T follicular helper cell (primary cell): Measurements from ENCODE around the gene SCAMP4.

Source experiments
- DNase-seq: peaks from one replicate; pipeline ENCODE4 v3.0.0-alpha.2; 2020; ENCODE audit warnings: low read depth

Gene SCAMP4

DNA sequence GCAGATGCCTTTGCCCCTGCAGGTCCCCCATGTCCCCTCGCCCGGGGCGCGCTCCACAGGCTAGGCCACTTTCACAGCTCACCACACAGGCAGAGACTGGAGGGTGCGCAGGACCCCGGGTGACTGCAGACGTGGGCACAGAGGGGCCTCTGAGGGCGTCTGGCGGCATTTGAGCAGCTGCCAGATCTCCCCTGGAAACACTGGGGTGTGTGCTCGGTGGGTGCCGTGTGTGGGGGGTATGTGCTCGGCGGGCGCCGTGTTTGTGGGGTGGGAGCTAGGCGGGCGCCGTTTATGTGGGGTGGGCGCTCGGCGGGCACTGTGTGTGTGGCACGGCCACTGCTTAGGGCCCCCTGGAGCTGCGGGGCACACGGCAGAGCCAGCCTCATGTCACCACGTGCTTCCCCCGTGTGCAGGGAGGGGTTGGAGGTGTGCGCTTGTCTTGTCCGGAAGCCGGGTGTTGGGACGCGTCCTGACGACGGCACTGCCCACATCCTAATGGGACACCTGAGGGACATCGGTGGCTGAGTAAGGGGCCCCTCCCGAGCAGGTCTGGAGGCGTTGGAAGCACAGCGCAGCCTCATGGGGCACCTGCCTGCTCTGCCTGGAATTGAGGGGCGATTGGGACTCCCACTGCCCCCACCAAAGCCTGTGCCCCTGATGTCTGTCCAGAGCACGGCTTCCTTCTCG, 52.5 kb downstream of the SCAMP4 start:
- DNase-seq: no peak

DNA sequence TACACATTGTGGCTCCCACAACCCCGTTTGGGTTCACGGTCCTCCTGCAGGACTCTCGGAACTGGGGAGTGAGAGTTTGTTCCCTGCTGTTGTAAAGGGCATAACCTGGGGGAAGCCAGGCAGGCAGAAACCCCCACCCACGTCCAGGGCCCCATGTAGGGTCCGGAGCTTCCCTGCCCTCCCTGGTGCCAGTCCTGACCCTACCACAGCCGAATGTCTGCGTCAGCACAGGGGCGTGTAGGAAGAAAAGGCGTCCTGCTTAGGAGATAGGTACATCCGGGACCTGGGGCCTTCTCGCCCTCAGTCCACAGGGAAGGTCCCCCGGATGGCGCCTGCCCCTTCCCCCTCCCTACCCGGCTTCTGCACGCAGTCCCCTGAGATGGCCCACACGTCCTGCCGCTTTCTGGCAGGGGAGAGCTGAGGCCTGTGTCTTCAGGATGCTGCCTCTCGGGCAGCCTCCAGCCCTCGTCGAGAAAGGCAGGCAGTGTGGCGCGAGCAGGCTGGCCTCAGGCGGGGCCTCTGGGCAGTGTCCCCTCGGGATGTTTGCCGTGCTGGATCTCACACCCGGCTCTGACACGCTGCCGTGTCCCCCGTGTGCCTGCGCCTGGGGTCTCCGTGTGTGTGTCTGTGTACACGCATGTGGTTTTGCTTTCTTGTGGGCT, 54.9 kb downstream of the SCAMP4 start:
- no peak for DNase-seq

DNA sequence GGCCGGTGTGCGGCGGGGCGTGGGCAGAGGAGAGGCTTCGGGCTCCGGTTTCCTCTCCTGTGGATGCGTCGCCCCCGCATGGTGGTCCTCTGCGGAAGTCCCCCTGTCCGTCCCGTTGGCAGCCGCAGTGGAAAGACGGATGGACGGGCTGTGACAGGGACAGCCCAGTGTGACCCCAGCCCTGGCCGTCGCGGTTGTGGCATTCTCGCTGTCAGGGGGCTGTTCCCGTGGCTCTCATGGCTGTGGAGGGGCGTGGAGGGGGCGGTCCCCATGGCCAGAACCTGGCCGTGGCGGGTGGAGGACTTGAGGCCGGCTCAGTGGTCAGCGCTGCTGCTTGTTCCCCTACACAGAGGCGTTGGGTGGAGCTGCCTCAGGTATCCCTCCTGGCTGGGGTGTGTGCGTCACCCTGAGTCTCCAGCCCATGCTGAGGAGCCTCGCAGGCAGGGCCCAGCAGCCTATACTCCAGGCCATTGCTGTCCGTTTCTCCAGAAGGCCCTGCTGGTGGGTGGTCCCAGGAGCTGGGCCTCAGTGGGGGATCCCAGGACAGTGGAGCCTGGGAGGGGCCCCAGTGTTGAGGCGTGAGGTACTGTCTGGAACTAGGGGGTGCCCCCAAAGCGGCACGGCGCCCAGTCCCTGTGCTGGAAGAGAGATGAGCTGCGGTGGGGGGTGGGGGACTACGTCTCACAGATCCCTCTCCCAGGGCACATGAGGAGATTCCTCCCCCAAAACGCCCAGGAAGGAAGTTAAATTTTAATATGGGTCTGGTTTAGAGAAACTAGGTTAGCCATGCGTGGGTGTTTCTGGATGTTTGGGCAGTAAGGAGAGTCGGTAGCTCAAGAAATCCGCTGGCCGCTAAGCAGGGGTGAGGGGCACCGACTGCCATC, 56.0 kb downstream of the SCAMP4 start:
- no peak for DNase-seq

DNA sequence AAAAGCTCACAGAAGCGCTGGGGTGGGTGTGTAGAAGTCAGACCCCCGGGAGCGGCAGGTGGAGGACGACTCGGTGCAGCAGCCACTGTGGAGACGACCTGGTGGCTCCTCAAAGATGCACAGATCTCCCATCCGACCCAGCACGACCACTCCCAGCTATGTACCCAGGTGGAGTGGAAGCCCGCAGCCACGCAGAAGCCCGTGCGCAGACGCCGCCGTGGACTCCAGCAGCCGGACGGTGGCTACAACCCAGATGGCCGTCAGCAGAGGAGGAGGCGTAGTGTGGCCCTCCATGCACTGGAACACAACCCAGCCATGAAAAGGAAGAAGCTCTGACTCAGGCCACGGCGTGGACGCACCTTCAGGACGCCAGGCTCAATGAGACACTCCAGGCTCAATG, 57.5 kb downstream of the SCAMP4 start:
- DNase-seq: no peak

DNA sequence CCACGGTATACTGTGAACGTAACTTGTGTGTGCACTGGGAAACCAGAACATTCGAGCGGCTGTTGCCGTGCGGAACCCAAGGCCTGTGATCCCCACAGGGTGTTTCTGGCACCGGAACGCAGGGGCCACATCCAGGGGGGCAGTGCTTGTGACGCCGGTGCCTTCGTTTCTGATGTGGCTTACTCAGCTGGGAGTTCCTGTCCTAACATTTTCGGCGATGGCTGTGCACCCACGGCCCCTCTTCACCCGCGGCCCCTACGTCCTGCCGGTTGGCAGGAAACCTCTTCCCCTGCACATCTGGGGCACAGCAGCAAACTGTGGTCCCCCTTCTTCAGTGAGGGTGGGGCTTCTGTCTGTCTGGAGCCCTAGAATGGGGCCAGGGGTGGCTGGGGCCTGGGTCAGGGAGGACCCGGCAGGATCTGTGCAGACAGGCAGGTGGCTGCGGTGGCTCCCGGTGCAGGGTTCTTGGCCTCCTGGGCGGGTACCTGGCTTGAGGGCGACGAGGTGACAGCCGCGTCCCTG, 61.9 kb downstream of the SCAMP4 start:
- DNase-seq: no peak

DNA sequence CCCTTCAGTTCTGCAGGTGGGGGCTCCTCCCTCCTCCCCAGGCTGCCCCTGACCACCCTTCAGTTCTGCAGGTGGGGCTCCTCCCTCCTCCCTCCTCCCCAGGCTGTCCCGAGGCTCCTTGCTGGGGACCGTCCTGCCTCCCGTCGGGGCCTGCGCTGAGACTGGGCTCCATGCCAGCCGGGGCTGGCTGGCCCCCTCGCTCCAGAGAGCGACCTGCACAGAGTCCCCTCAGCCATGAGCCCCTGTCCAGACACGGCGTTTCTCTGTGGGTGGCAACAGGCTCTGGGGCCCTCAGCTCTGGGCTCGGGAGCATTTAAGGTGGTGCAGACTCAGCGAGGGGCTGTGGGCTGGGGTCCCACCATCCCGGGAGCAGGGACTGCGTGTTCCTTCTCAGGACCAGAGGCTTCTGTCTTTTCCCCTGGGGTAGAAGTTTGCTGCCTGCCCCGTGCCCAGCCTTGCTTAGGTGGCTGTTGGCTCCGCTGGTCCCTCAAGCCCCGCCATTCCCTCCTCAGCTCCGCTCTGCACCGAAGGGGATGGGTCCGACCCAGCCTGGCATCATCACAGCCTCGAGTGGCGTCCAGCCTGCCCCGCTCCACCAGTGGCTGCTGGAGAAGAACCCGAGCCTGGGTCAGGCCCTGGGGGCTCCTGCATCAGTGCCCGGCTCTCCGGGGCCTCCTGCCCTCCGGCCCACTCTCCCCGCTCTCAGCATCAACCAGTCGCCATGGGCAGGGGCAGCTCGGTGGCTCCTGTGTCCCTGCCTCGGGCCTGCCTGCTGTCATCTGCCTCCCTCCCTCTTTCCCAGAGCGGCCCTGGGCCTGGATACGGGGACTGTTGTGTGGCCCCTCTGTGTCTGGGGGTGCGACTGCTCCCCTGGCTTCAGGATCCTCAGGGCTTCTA, 63.3 kb downstream of the SCAMP4 start:
- no peak for DNase-seq

DNA sequence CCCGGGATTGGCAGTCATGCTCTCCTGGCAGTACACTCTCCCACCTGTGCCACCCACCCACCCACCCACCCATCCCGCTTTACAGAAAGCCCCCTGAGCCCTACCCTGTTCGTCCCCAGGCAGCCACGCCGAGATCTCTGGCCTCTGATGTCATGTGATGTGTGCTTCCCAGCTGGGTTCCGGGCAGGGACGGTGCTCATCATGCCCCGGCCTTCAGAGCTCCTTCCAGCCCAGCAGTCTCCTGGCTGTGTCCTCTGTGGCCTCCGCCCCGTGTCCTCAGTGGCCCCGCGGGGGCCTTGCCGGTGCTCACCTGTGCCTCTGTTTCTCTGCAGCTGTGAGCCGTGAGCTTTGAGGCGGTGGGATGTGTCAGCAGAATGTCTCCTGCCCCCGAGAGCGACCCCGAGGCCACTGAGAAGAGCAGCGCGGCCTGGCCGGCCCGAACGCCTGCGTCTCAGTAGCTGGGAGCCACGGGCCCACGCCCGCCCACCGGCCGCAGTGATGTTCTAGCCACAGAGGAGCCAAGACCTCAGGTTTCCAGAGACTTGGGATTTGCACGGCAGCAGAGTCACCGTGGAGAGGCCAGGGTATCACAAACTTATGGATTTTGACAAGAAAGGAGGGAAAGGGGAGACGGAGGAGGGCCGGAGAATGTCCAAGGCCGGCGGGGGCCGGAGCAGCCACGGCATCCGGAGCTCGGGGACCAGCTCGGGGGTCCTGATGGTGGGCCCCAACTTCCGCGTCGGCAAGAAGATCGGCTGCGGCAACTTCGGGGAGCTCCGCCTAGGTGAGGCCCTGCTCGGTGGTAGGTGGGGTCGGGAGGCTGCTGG, 64.2 kb downstream of the SCAMP4 start:
- no peak for DNase-seq

DNA sequence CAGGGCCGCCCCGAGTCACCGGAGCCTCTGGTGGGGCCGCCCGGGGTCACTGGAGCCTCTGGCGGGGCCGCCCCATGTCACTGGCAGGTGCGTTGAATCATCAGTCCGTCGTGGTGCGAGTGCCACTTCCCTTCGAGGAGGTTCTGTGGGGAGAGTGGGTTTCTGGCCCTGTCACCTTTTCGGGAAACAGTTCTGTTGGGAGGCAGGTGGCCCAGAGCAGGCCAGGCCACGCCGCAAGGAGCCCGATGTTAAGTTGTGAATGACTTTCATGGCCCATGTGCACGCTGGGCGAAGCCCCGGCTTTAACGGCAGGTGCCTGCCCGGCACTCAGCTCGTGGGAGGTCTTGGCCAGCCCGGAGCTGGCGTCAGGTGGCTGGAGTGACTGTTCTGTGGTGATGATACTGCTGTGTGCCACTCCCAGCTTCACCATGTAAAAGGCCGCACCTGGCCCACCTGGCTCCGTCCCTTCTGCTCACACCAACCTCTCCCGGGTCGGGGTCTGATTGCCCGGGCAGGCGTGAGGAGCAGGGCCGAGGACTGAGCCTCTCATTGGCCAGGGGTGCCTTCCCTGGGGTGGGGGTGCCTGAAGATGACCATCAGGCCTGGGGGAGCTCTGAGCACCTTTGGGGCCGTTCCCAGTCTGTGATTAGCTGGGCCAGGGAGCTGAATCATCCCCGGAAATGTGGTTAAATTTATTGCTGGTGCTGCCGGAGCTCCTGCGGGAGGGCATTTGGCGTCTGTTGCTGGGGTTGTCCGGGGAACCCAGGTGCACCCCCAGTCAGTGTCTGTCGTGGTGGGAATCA, 65.0 kb downstream of the SCAMP4 start:
- no peak for DNase-seq

DNA sequence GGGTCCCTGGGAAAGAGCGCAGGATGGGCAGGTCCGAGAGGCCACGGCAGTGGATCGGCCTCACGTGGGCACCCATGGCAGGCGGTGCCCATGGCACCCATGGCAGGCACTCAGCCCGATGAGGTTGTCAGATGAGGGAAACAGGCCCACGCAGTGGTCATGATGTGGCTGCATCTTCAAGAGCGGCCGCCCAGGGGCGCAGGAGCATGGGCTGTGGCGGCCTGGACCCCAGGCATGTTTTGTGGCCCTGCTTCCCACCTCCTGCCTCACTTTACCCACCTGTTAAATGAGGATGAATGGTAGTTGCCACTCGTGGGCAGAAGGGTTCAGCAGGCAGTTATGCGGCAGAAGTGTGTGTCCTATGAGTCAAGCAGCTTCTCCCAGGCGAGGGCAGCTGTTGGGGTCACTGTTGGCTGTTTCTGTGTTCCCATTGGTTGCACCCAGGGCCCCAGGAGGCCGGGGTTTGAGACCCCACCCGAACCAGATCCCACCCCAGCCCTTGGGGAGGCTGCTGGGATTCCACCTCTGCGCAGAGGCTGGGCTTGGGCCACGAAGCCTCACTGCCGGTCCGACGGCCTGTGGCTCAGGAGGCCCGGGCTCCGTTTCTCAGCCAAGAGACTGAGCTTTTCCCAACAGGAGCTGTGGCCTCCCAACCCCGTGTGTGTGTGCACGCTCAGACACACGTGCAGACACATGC, 65.8 kb downstream of the SCAMP4 start:
- DNase-seq: no peak

DNA sequence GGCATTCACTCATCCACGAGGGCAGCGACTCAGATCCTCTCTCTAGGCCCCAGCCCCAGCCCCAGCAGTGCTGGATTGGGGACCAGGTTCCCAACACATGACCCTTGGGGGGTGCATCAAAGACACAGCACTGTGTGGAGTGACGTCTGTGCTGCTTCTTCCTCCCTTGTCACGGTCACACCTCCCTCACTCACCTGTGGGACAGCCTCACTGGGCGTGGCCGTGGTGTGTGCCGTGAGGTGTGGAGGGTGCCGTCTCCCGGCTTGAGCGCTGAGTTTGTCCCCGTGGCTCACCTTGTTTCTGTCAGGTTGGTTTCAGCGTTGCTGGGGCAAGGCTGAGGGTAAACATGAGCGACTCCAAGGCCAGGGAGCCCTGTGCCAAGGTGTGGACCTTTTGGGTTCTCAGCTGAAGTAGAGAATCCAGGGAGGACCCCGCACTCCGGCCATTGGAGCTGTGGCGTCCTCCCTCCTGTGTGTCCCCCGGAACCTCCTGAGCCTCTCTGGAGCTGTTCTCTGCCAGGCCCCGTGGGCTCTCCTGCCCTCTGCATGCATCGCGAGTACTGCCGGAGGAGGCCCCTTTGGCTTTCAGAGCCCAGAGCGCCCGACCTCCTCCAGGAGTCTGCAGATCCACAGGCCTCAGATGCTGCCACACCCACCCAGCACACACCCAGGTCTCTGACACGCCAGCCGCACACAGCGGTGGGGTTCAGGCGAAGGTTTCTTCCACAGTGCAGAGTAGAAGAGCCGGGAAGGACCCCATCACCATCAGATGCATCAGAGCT, 69.4 kb downstream of the SCAMP4 start:
- no peak for DNase-seq

DNA sequence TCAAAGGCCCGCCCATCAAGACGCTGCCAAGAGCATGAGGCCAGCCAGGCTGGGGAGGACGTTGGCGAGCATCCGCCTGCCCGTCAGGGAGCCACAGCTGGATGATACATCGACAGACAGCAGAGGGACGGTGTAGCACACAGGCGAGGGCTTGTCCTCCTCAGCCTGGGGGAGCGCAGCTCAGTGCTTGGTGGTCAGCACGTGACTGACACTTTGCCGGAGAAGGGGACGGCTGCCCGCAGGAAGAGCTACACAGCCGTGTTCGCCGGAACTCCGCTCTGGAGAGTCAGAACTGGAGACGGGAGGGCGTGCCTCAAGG, 69.9 kb downstream of the SCAMP4 start:
- DNase-seq: no peak
